ENCODE measurements around the gene TMEM171. TPM values are rescaled to one million over a fixed set of nuclear protein-coding genes. Genes with fewer than 3 reads are reported as not detected.

Gene TMEM171, protein sequence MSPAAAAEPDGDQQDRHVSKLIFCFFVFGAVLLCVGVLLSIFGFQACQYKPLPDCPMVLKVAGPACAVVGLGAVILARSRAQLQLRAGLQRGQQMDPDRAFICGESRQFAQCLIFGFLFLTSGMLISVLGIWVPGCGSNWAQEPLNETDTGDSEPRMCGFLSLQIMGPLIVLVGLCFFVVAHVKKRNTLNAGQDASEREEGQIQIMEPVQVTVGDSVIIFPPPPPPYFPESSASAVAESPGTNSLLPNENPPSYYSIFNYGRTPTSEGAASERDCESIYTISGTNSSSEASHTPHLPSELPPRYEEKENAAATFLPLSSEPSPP
- total RNA-seq (2022; extraction: Qiagen RNA extraction; ENCODE audit: low read depth): 3.6 to 7.2 TPM (median 6.3 TPM) in 5 replicates

DNA sequence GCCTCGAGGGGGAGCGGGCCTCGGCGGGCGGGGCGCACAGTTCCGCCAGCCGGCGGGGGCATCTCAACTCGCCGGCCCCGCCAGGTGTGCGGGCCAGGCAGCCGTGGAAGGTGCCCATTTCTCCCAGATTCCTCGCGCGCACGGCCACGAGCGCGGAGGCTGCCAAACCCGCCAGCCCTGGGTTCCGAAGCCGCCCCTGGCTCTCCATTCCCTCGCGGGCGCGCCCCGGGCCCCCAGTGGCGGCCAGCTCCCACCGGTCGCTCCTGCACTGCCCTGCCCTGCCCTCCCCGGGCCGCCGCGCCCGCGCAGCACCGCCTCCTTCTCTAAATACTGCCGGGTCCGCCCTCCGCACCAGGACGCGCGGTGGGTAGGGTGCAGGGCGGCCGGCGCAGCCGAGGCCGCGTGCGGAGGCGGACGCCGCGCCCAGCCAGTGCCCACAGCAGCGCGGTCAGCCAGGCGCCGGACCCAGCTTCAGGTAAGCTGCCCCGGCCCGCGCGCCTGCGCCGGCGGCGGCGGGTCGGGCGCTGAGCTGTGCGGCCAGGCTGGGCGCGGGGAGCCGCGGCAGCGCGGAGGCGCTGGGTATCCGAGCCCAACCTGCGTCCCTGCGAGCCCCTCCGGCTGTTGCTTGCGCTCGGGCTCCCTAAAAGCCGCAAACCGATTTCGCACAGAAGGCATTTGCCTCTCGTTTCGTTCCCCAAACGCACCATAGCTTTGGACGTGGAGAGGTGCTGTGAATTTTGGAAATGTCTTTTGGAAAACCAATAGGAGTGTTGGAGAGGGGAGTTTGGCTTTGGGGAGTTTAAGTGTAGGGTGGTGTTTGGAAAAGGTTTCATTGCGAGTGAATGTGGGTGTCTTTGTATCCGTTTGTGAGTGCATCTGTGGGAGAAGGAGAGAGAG, at the start of gene TMEM171:
Gene TMEM171, plus strand, starts transcription at position 354 of the 897 bp plus-strand sequence. CDS start 2,799 bp downstream, outside the sequence.

DNA sequence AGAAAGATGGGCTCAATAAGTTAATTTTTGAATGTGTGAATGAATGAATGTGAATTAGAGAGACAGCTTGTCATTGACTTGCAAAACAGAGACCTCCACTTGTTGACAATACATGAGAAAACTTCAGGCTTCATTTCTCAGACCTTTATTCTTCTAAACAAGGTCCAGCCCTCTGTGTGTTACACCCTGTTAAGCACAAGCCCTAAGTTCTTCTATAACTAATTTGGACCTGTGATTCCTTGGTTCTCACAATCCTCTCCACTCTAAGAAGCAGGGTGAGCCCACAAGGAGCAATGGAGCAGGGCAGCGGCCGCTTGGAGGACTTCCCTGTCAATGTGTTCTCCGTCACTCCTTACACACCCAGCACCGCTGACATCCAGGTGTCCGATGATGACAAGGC, 52.6 kb downstream of the TMEM171 start, which contains the start of gene TMEM174:
Gene TMEM174, plus strand, starts transcription at position 243 of the 400 bp plus-strand sequence. Its CDS starts 51 bp downstream, at position 294.

Other genes starting within 250 kb of the TMEM171 start
- gene FCHO2, start 164.5 kb upstream of the TMEM171 start, total RNA-seq (2022; extraction: Qiagen RNA extraction; ENCODE audit: low read depth): 8.6 to 13.9 TPM (median 11.4 TPM) in 5 replicates
- gene TMEM174, start 52.6 kb downstream of the TMEM171 start, total RNA-seq (2022; extraction: Qiagen RNA extraction; ENCODE audit: low read depth): not detected in 5 replicates

Measured in A549 treated with RU486 at 1 μM for 4 hours (cell line).